Thyroid gland (tissue), 4 donors: ENCODE results near the gene BICDL2.

Experiments used
- CTCF ChIP-seq, 6 experiments: fragments of 200-600 bp in 3 of 6; fragments of 450-650 bp in 3 of 6; sonication (generic) in 3 of 6; IDR thresholded peaks; one replicate each; pipeline ENCODE4 v1.5.1; 2016 to 2019; ENCODE audit warnings: antibody characterized with exemption in 6 of 6, mild to moderate bottlenecking in 2 of 6, inconsistent platforms in 1 of 6, moderate library complexity in 1 of 6
- POLR2A ChIP-seq, 2 donors: fragments of 450-650 bp; IDR thresholded peaks; one replicate each; pipeline ENCODE4 v1.6.1; 2017; ENCODE audit warnings: antibody characterized with exemption in 2 of 2, mild to moderate bottlenecking in 2 of 2, moderate library complexity in 1 of 2

- TF ChIP-seq CTCF (IDR thresholded peaks at IDR 0.05): no peak
- peak in 1 of 2 donors; percentile 50 for TF ChIP-seq POLR2A (IDR thresholded peaks at IDR 0.05)
Observed at GRCh38 chr16:3023415-3023668, 13.4 kb downstream of the BICDL2 start.
